ENCODE results near the gene UBR1. TPM values are rescaled to one million over a fixed set of nuclear protein-coding genes. Genes with fewer than 3 reads are reported as not detected.
A peak's percentile ranks its signal among the peaks of the same experiment; 100 is the strongest.
"Not testable (repeated sequence)": the region's sequence is repeated elsewhere in the genome, so short reads cannot be mapped to it uniquely, and the experiment has no call there.

UBR1 gene
- total RNA-seq, 1 experiment from 2014 or later = 18.6 TPM

- Mint-ChIP-seq H3K27ac (ENCODE audit: unreplicated experiment) (no peak overlapping the region), H3K27me3 (ENCODE audit: unreplicated experiment) (no peaks in the 10 kb centered on the region), H3K36me3 (ENCODE audit: insufficient read depth, unreplicated experiment) (peaks cover 20% of the 10 kb centered on the region), H3K4me1 (ENCODE audit: low read depth, unreplicated experiment) (peaks cover 7% of the 10 kb centered on the region), H3K4me3 (ENCODE audit: low read depth, unreplicated experiment) (peak overlapping the region; percentile 79), H3K9me3 (ENCODE audit: low read depth, unreplicated experiment) (no peaks in the 10 kb centered on the region)
- no TSS peak for BruUV-seq (replicated peaks)
- no peak for TF ChIP-seq CTCF (IDR thresholded peaks at IDR 0.05; ENCODE audit: unreplicated experiment)
- CTCF ChIA-PET = interaction anchor here (0.6 kb wide), 1 partner anchor 10 kb away, joined by 5 read pairs; no protein-coding TSS in a partner anchor
- intact Hi-C loops (cut with micrococcal nuclease; ENCODE audit: unreplicated experiment) = loop anchor here (2.0 to 10.0 kb wide), 2 partner anchors 29 to 49 kb away; no protein-coding TSS in a partner anchor
- no peak for DNase-seq
These were observed 28.4 kb upstream of the UBR1 start for GRCh38 chr15:43134157-43134635.

GRCh38 chr15:43133430-43134156 is 27.8 kb upstream of the UBR1 start, which contains the start of gene TMEM62:
TMEM62 (plus strand) TSS chr15:43133586; CDS start chr15:43133803, 217 bp downstream.
- intact Hi-C loops (cut with micrococcal nuclease; ENCODE audit: unreplicated experiment) = loop anchor here (2.0 to 10.0 kb wide), 2 partner anchors 29 to 49 kb away; no protein-coding TSS in a partner anchor
- Mint-ChIP-seq H3K27me3 (ENCODE audit: unreplicated experiment) (no peaks in the 10 kb centered on the region), H3K36me3 (ENCODE audit: insufficient read depth, unreplicated experiment) (peaks cover 20% of the 10 kb centered on the region), H3K4me3 (ENCODE audit: low read depth, unreplicated experiment) (peak within 1 kb of the TSS; percentile 79), H3K9me3 (ENCODE audit: low read depth, unreplicated experiment) (no peaks in the 10 kb centered on the region), H3K27ac (ENCODE audit: unreplicated experiment) (peak within 1 kb of the TSS; percentile 71), H3K4me1 (ENCODE audit: low read depth, unreplicated experiment) (peaks cover 13% of the 10 kb centered on the region)
- no TSS peak for BruUV-seq (replicated peaks)
- DNase-seq = peak; percentile 83
- no peak for TF ChIP-seq CTCF (IDR thresholded peaks at IDR 0.05; ENCODE audit: unreplicated experiment)
- CTCF ChIA-PET = interaction anchor here (0.6 kb wide), 1 partner anchor 9 kb away, joined by 5 read pairs; no protein-coding TSS in a partner anchor

GRCh38 chr15:43132830-43133429 is 27.1 kb upstream of the UBR1 start:
- CTCF ChIA-PET = no interaction called here
- no peak for DNase-seq
- no peaks in the 10 kb centered on the region for H3K9me3 Mint-ChIP-seq (ENCODE audit: low read depth, unreplicated experiment)
- peaks cover 21% of the 10 kb centered on the region for H3K36me3 Mint-ChIP-seq (ENCODE audit: insufficient read depth, unreplicated experiment)
- TF ChIP-seq CTCF (IDR thresholded peaks at IDR 0.05; ENCODE audit: unreplicated experiment) = no peak
- H3K4me1 Mint-ChIP-seq (ENCODE audit: low read depth, unreplicated experiment) = peaks cover 15% of the 10 kb centered on the region
- H3K27me3 Mint-ChIP-seq (ENCODE audit: unreplicated experiment) = no peaks in the 10 kb centered on the region
- peak overlapping the region; percentile 79 for H3K4me3 Mint-ChIP-seq (ENCODE audit: low read depth, unreplicated experiment)
- BruUV-seq (replicated peaks) = no TSS peak
- intact Hi-C loops (cut with micrococcal nuclease; ENCODE audit: unreplicated experiment) = loop anchor here (10.0 kb wide), 1 partner anchor 48 kb away; no protein-coding TSS in a partner anchor
- peak overlapping the region; percentile 71 for H3K27ac Mint-ChIP-seq (ENCODE audit: unreplicated experiment)

- DNase-seq = no peak
- Mint-ChIP-seq H3K36me3 (ENCODE audit: insufficient read depth, unreplicated experiment) (peaks cover 18% of the 10 kb centered on the region), H3K4me1 (ENCODE audit: low read depth, unreplicated experiment) (peaks cover 15% of the 10 kb centered on the region), H3K27ac (ENCODE audit: unreplicated experiment) (peak overlapping the region; percentile 86), H3K27me3 (ENCODE audit: unreplicated experiment) (no peaks in the 10 kb centered on the region), H3K4me3 (ENCODE audit: low read depth, unreplicated experiment) (peak overlapping the region; percentile 20), H3K9me3 (ENCODE audit: low read depth, unreplicated experiment) (no peaks in the 10 kb centered on the region)
- TF ChIP-seq CTCF (IDR thresholded peaks at IDR 0.05; ENCODE audit: unreplicated experiment) = no peak
- CTCF ChIA-PET = no interaction called here
- intact Hi-C loops (cut with micrococcal nuclease; ENCODE audit: unreplicated experiment) = no loop called here
- no TSS peak for BruUV-seq (replicated peaks)
These were observed 23.1 kb upstream of the UBR1 start for GRCh38 chr15:43128980-43129335.

- DNase-seq; intact Hi-C loops (cut with micrococcal nuclease; ENCODE audit: unreplicated experiment); BruUV-seq (replicated peaks): not testable (repeated sequence)
These were observed 22.5 kb upstream of the UBR1 start for GRCh38 chr15:43128174-43128979.

More at GRCh38 chr15:43128174-43128979, 22.5 kb upstream of the UBR1 start:
- Mint-ChIP-seq H3K4me1 (ENCODE audit: low read depth, unreplicated experiment) (peaks cover 18% of the 10 kb centered on the region), H3K27ac (ENCODE audit: unreplicated experiment) (peak overlapping the region; percentile 86), H3K4me3 (ENCODE audit: low read depth, unreplicated experiment) (peak overlapping the region; percentile 45), H3K36me3 (ENCODE audit: insufficient read depth, unreplicated experiment) (peaks cover 15% of the 10 kb centered on the region)
- H3K27me3 Mint-ChIP-seq (ENCODE audit: unreplicated experiment); H3K9me3 Mint-ChIP-seq (ENCODE audit: low read depth, unreplicated experiment); CTCF ChIA-PET: not testable (repeated sequence)
